GM21423 (cell line): ENCODE results near the gene ZNF622.
"Not testable (repeated sequence)": the region's sequence is repeated elsewhere in the genome, so short reads cannot be mapped to it uniquely, and the experiment has no call there.

Source experiments
- ATAC-seq: cut with Tn5 transposase; IDR thresholded peaks from one replicate; pipeline ENCODE4 v1.9.1; 2021; ENCODE audit warnings: mild to moderate bottlenecking, moderate library complexity; ENCODE audit not compliant: unreplicated experiment

ZNF622 gene

GRCh38 chr5:16436065-16436682, 29.4 kb downstream of the ZNF622 start:
- not testable (repeated sequence) for ATAC-seq

- no peak for ATAC-seq
Measured at GRCh38 chr5:16431490-16431889, 34.1 kb downstream of the ZNF622 start.

- no peak for ATAC-seq
Measured at GRCh38 chr5:16430349-16431089, 35.1 kb downstream of the ZNF622 start.

GRCh38 chr5:16428359-16428758, 37.2 kb downstream of the ZNF622 start:
- no peak for ATAC-seq

GRCh38 chr5:16427587-16427986, 38.0 kb downstream of the ZNF622 start:
- ATAC-seq = no peak

- no peak for ATAC-seq
Measured at GRCh38 chr5:16418471-16418922, 47.1 kb downstream of the ZNF622 start.

- ATAC-seq = no peak
Measured at GRCh38 chr5:16417398-16418074, 48.1 kb downstream of the ZNF622 start.

GRCh38 chr5:16414861-16415260, 50.7 kb downstream of the ZNF622 start:
- no peak for ATAC-seq

- ATAC-seq = no peak
Measured at GRCh38 chr5:16413166-16413860, 52.3 kb downstream of the ZNF622 start.

- no peak for ATAC-seq
Measured at GRCh38 chr5:16412556-16412955, 53.0 kb downstream of the ZNF622 start.

GRCh38 chr5:16411741-16412455, 53.7 kb downstream of the ZNF622 start:
- no peak for ATAC-seq

GRCh38 chr5:16411235-16411634, 54.4 kb downstream of the ZNF622 start:
- no peak for ATAC-seq

- no peak for ATAC-seq
Measured at GRCh38 chr5:16410338-16410737, 55.3 kb downstream of the ZNF622 start.

- no peak for ATAC-seq
Measured at GRCh38 chr5:16406630-16407029, 59.0 kb downstream of the ZNF622 start.

- no peak for ATAC-seq
Measured at GRCh38 chr5:16406023-16406422, 59.6 kb downstream of the ZNF622 start.
